Neural cell (in vitro differentiated cells): ENCODE measurements around the gene ATP9B.

Source experiments
- CTCF ChIP-seq: fragments of 450-650 bp; IDR thresholded peaks from 2 replicates; pipeline ENCODE4 v1.5.1; 2014; ENCODE audit warnings: antibody characterized with exemption, mild to moderate bottlenecking, moderate library complexity; ENCODE audit not compliant: poor library complexity, severe bottlenecking
- EP300 ChIP-seq: fragments of 450-650 bp; conservative IDR thresholded peaks from 2 replicates; pipeline ENCODE4 v1.6.1; 2014; ENCODE audit warnings: antibody characterized with exemption, mild to moderate bottlenecking, moderate library complexity; ENCODE audit not compliant: poor library complexity, severe bottlenecking
- EZH2 ChIP-seq: fragments of 200-600, 300-800 bp; shearing (Covaris generic), sonication (generic); IDR thresholded peaks from 2 replicates; pipeline ENCODE4 v1.6.1; 2014; ENCODE audit warnings: antibody characterized with exemption, low read length, borderline replicate concordance, mild to moderate bottlenecking; ENCODE audit not compliant: insufficient read depth, poor library complexity, severe bottlenecking
- MXI1 ChIP-seq: fragments of 450-650 bp; conservative IDR thresholded peaks from 2 replicates; pipeline ENCODE4 v1.6.1; 2014; ENCODE audit warnings: antibody characterized with exemption, mild to moderate bottlenecking; ENCODE audit not compliant: poor library complexity, severe bottlenecking
- POLR2AphosphoS5 ChIP-seq: IDR thresholded peaks from 2 replicates; pipeline ENCODE4 v1.6.1; 2012
- TAF1 ChIP-seq: IDR thresholded peaks from 2 replicates; pipeline ENCODE4 v1.6.1; 2012; ENCODE audit warnings: low read depth

GRCh38 chr18:79049506-79049905 lies 19.7 kb upstream of the ATP9B start:
- TF ChIP-seq EZH2 = no peak
- no peak for TF ChIP-seq EP300
- no peak for TF ChIP-seq TAF1
- no peak for TF ChIP-seq POLR2AphosphoS5
- TF ChIP-seq CTCF = no peak
- TF ChIP-seq MXI1 = no peak
